ENCODE measurements around the gene RASGRF2.

Gene RASGRF2

DNA sequence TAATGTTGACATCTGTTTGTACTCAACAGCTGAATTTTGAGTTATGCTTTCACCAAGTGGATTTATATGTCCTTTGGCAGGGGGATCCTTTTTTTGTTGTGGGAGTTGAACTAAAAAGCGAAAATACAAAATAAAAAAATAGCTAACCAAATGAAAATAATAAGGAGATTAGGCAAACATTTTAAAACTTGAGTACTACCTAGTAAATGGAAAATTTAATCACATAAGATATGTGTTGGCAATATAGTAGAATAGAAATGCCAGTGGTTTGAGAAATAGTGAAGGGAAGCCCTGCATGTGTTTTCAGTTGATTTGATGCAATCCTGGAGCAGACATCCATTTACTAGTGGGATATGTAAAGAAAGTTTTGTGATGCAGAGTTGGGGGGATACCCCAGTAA lies 98.0 kb downstream of the RASGRF2 start:
- no peak overlapping the region for H3K27ac ChIP-seq
- H3K4me3 ChIP-seq = no peak overlapping the region

GRCh38 chr5:81065492-81065891 lies 105.3 kb downstream of the RASGRF2 start:
- H3K4me3 ChIP-seq = no peak overlapping the region
- H3K27ac ChIP-seq = no peak overlapping the region

GRCh38 chr5:81066102-81066501 lies 105.9 kb downstream of the RASGRF2 start:
- Histone ChIP-seq H3K27ac (no peak overlapping the region), H3K4me3 (no peak overlapping the region)

- Histone ChIP-seq H3K4me3 (no peak overlapping the region), H3K27ac (no peak overlapping the region)
These were observed 107.2 kb downstream of the RASGRF2 start for GRCh38 chr5:81067406-81067805.

- Histone ChIP-seq H3K27ac (no peak overlapping the region), H3K4me3 (no peak overlapping the region)
These were observed 107.9 kb downstream of the RASGRF2 start for GRCh38 chr5:81068063-81068462.

DNA sequence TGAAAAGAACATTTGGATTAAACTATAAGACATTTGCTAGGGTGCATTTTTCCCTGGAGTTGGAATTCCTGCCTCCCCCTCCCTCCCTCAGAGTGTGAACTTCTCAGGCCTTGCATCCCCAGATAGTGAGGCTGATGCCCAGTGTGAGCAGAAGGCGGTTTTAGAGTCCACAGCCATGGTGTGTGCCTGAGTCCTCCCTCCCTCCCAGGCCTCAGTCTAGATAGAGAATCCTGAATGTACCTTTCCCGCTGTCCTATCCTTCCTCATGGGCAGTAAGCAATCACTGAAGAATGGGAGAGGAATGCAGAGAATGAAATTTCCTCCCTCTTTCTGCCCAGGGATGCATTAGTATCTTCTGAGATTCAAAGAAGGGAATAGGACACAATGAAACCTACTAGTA lies 108.5 kb downstream of the RASGRF2 start:
- H3K27ac ChIP-seq = peak overlapping the region in 2 of 21 experiments; percentile 8 to 61

GRCh38 chr5:81069990-81070389 lies 109.8 kb downstream of the RASGRF2 start:
- Histone ChIP-seq H3K4me3 (no peak overlapping the region), H3K27ac (no peak overlapping the region)

More for the DNA sequence above, 108.5 kb downstream of the RASGRF2 start:
- no peak overlapping the region for H3K4me3 ChIP-seq

DNA sequence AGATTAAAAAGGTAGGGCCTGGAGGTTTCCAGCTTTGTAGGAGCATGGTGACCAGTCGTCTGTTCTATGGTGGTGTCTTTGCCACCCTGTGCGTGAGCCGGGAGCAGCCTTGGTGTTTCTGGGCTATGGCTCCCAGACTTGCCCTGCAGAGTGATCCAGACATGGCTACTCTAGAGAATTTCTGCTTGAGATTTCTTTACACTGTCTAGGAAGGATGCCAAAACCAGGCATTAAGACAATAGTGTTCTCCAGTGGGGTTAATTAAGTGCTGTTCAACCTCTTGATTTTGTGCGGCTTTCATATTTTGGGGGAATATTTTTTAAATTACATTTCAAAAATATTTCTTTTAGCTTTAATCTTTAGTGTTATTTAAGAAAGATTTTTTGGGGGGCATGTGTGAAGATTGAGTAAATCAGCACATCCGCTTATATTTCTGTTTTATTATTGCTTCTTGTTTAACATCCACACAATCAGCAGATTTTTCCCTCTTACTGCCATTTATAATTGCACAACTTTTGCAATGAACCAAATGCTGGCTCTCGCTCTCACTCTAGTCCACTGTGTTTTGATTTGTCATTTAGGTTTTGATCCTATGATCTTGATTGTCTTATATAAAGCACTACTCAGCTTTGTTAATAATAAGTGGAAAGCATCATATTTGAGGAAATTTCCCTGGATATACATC lies 110.5 kb downstream of the RASGRF2 start:
- no peak overlapping the region for H3K27ac ChIP-seq
- H3K4me3 ChIP-seq = no peak overlapping the region

DNA sequence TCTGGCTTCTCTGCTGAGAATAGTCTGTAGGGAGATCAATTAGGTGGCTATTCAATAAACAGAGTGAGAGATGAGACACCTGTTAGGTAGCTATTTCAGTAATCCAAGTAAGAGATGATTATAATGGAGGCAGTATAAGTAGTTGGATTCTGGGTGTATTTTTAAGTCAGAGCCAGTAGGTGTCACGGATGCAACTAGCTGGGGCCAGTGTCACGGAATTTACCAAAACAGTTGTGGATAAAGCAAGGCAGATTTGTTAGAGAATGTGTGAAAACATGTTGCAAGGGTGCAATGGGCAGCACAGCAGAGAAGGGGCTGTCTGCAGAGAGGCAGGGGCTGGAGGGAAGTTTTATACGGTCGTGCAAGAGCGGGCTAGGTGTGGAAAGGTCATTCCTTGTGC lies 114.9 kb downstream of the RASGRF2 start:
- Histone ChIP-seq H3K27ac (no peak overlapping the region), H3K4me3 (no peak overlapping the region)

GRCh38 chr5:81077105-81077504 lies 116.9 kb downstream of the RASGRF2 start:
- H3K27ac ChIP-seq = no peak overlapping the region

GRCh38 chr5:81078930-81079329 lies 118.8 kb downstream of the RASGRF2 start:
- H3K27ac ChIP-seq = no peak overlapping the region
- no peak overlapping the region for H3K4me3 ChIP-seq

More at GRCh38 chr5:81077105-81077504, 116.9 kb downstream of the RASGRF2 start:
- H3K4me3 ChIP-seq = no peak overlapping the region

DNA sequence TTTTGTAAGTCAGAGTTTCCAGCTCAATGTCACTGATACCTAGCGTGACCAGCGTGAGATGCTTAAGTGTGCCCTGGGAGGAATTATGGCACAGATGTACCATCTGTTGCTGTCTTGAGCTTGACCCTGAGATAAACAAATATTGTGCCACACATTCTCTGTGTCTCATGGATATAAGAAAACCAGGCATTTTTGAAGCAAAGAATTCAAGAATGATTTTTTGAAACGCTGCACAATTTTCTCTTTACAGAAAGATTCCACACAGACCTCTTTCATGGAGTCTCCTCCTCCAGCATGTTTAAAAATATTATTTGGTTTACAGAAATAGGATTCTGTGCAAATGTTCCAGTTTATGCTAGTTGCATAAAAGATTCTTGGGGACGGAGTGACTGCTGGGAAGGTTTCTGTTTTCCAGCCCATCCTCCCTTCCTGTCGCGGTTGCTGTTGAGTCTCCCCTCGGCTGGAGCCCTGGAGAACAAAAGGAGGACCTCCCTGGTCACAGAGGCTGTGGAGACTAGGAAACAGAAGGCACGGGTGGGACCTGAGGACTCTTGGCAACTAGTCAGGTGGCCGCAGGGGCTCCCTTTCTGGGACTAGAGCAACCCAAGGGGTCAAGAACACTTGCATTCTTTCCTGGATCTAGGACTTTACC lies 120.8 kb downstream of the RASGRF2 start:
- Histone ChIP-seq H3K4me3 (no peak overlapping the region), H3K27ac (peak overlapping the region in 2 of 21 experiments; percentile 37 to 56)

- H3K4me3 ChIP-seq = no peak overlapping the region
- peak overlapping the region in 2 of 21 experiments; percentile 37 to 56 for H3K27ac ChIP-seq
These were observed 121.3 kb downstream of the RASGRF2 start for GRCh38 chr5:81081461-81081835.

DNA sequence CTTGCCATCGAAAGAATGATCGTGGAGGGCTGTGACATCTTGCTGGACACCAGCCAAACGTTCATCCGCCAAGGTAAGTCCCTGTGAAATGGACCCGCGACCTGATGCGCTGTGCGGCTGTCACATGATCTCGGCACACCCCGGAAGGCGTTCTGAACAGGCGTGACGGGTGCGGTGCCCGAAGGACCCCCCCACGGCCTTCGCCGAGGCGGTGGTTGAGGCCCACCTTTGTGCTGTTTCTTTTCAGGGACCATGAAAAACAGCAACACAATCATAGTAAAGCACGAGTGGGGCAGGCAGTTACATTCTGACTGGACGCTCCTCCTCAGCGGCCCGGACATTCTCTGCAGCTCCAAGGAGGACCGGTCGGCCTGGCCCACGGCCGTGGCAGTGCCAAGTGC lies 126.7 kb downstream of the RASGRF2 start:
- no peak overlapping the region for H3K4me3 ChIP-seq
- H3K27ac ChIP-seq = no peak overlapping the region

- Histone ChIP-seq H3K27ac (no peak overlapping the region), H3K4me3 (no peak overlapping the region)
These were observed 131.0 kb downstream of the RASGRF2 start for GRCh38 chr5:81091199-81091598.

GRCh38 chr5:81093536-81094196 lies 133.5 kb downstream of the RASGRF2 start:
- Histone ChIP-seq H3K4me3 (no peak overlapping the region), H3K27ac (no peak overlapping the region)

- no peak overlapping the region for H3K27ac ChIP-seq
- no peak overlapping the region for H3K4me3 ChIP-seq
These were observed 135.7 kb downstream of the RASGRF2 start for GRCh38 chr5:81095835-81096234.

DNA sequence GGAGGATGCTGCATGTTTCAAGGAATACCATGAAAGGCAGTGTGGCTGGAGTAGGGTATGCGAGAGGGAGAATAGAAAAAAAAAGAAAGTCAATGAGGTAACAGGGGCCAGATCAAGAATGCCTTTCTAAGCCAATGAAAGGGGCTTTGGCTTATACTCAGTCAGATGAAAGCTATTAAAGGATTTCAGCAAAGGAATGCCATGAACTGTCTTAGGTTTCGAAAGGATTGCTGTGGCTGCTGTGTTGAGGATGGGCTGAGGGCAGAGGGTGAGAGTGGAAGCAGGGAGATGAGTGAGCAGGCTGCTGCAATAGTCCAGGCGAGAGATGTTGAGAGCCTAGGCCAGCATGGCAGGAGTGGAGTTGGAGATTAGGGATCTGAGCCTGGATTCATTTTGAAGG lies 137.6 kb downstream of the RASGRF2 start:
- Histone ChIP-seq H3K27ac (no peak overlapping the region), H3K4me3 (no peak overlapping the region)

DNA sequence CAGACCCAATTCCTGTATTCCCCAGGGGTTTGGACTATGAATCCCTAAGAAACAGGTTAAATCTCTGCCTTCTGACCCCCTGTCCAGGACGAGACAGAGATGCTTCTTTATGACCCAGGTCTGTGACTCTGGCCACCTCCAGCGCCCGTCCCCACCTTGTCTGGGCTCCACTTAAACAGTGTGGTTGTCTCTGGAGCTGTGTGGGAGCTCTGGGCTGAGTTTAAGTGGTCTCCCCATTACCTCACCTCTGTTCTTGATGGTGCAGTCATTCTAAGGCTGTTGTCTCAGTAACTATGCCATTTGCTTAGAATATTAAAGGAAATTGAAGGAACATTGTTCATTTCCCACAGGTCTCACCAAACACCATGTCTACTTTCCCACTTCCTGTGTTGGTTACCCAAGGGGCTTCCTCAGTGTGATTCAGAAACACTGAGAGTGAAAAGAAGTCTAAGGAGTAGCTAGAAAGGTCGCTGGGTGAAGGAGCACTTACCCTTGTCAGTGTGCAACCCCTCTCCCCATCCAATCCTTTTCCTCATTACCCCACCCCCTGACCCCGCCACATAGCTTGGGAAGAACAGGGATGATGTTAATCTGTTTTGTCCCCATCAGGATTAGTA lies 145.2 kb downstream of the RASGRF2 start:
- H3K27ac ChIP-seq = no peak overlapping the region
- H3K4me3 ChIP-seq = no peak overlapping the region

GRCh38 chr5:81115261-81115660 lies 155.1 kb downstream of the RASGRF2 start:
- no peak overlapping the region for H3K4me3 ChIP-seq
- H3K27ac ChIP-seq = no peak overlapping the region

DNA sequence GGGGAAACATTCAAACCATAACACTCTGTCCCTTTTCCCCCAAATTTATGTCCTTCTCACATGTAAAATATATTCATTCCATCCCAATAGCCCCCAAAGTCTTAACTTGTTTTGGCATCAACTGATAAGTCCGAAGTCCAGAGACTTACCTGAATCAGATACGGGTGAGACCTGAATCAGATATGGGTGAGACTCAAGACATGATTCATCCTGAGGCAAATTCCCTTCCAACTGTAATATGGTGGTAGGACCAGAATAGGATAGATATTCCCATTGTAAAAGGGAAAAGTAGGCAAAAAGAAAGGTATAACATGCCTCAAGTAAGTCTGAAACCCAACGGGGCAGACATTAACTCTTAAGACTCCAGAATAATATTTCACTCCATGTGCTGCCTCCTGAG lies 157.4 kb downstream of the RASGRF2 start:
- no peak overlapping the region for H3K4me3 ChIP-seq
- no peak overlapping the region for H3K27ac ChIP-seq

All from skin epidermis (tissue), 12 donors.